Natural killer cell (primary cell): Measurements from ENCODE around the gene STK33. TPM values are rescaled to one million over a fixed set of nuclear protein-coding genes. Genes with fewer than 3 reads are reported as not detected.

Experiments used
- ATAC-seq, 3 donors: fragments of 150-1000 bp in 2 of 3; fragments of 200-7000 bp in 1 of 3; cut with Tn5 transposase; 1 replicate in 1 of 3; 2 replicates in 2 of 3; pipeline ENCODE4 v1.10.0; 2021; ENCODE audit warnings: mild to moderate bottlenecking in 2 of 3, moderate library complexity in 2 of 3
- DNase-seq, 2 donors: peaks; one replicate each; pipeline versions ENCODE4 v3.0.0 to v3.0.0-alpha.2; 2013 to 2021; ENCODE audit warnings: mixed read lengths in 1 of 2
- H3K27ac ChIP-seq: one replicate; pipeline ENCODE4 v1.5.1; 2013; ENCODE audit warnings: mild to moderate bottlenecking, low read length
- H3K27me3 ChIP-seq: one replicate; pipeline ENCODE4 v1.6.1; 2013; ENCODE audit warnings: low read length; ENCODE audit not compliant: control insufficient read depth, insufficient read depth
- H3K36me3 ChIP-seq: one replicate; pipeline ENCODE4 v1.6.1; 2013; ENCODE audit warnings: low read length; ENCODE audit not compliant: control insufficient read depth, insufficient read depth
- H3K4me1 ChIP-seq: one replicate; pipeline ENCODE4 v1.6.1; 2013; ENCODE audit warnings: low read length; ENCODE audit not compliant: control insufficient read depth, insufficient read depth
- H3K4me3 ChIP-seq: one replicate; pipeline ENCODE4 v1.5.1; 2013; ENCODE audit warnings: low read length
- H3K9me3 ChIP-seq: one replicate; pipeline ENCODE4 v1.6.1; 2013; ENCODE audit warnings: low read length; ENCODE audit not compliant: control insufficient read depth, insufficient read depth
- H3K27ac Mint-ChIP-seq, 2 donors: one replicate each; pipeline ENCODE4 v1.8.0; 2022; ENCODE audit warnings: mild to moderate bottlenecking in 2 of 2, mixed read lengths in 2 of 2, moderate library complexity in 1 of 2
- H3K27me3 Mint-ChIP-seq, 2 donors: one replicate each; pipeline ENCODE4 v1.8.0; 2022; ENCODE audit warnings: low read depth in 2 of 2, mixed read lengths in 2 of 2
- H3K36me3 Mint-ChIP-seq: one replicate; pipeline ENCODE4 v1.8.0; 2022; ENCODE audit warnings: mixed read lengths
- H3K4me1 Mint-ChIP-seq, 2 donors: one replicate each; pipeline ENCODE4 v1.8.0; 2022; ENCODE audit warnings: mixed read lengths in 2 of 2
- H3K4me3 Mint-ChIP-seq: one replicate; pipeline ENCODE4 v1.8.0; 2022; ENCODE audit warnings: mild to moderate bottlenecking, moderate library complexity, mixed read lengths
- H3K9me3 Mint-ChIP-seq, 2 donors: one replicate each; pipeline ENCODE4 v1.8.0; 2022; ENCODE audit warnings: mixed read lengths in 2 of 2
- CTCF ChIP-seq: fragments of 200-600 bp; IDR thresholded peaks from one replicate; pipeline ENCODE4 v1.8.0; 2022; ENCODE audit warnings: antibody characterized with exemption
- WGBS: methylation state at CpG from one replicate; pipeline ENCODE4 v1.1.7; 2013; ENCODE audit warnings: missing lambda C conversion rate; ENCODE audit not compliant: insufficient coverage; 5-methylcytosine and 5-hydroxymethylcytosine counted together
- intact Hi-C: fragments of 100-400 bp; cut with micrococcal nuclease; formaldehyde crosslinking; loops from one replicate; pipeline ENCODE4 v1.14.2; 2022
- total RNA-seq, 4 donors: library from RNA; stranded (reverse); fragments of 120-200 nt in 1 of 4; gene quantifications; one replicate each; pipeline versions ENCODE4 v1.2.3 to v1.2.4, GENCODE V29; 2013 to 2022

STK33 gene
- total RNA-seq, 3 donors from 2014 or later (not counting 1 experiment from before 2014, with no cell fraction given) = 0.24 TPM; not detected in 2

GRCh38 chr11:8362899-8363298 lies 231.1 kb downstream of the STK33 start:
- WGBS = 91% methylated on average over 8 of the region's 8 CpGs
- no peaks in the 10 kb centered on the region for H3K9me3 Mint-ChIP-seq
- DNase-seq (no peak), ATAC-seq (no peak)
- Histone ChIP-seq H3K27ac (no peak overlapping the region), H3K27me3 (no peaks in the 10 kb centered on the region), H3K9me3 (no peaks in the 10 kb centered on the region), H3K4me1 (peaks cover 2% of the 10 kb centered on the region), H3K4me3 (no peak overlapping the region), H3K36me3 (no peaks in the 10 kb centered on the region)
- H3K27ac Mint-ChIP-seq = no peak overlapping the region
- intact Hi-C loops = no loop called here
- H3K4me3 Mint-ChIP-seq = no peak overlapping the region
- no peaks in the 10 kb centered on the region for H3K36me3 Mint-ChIP-seq
- TF ChIP-seq CTCF = no peak
- peaks cover 0 to 7% of the 10 kb centered on the region in 2 donors for H3K27me3 Mint-ChIP-seq
- H3K4me1 Mint-ChIP-seq = no peaks in the 10 kb centered on the region

GRCh38 chr11:8362491-8362890 lies 231.5 kb downstream of the STK33 start:
- Mint-ChIP-seq H3K4me3 (no peak overlapping the region), H3K27ac (no peak overlapping the region), H3K27me3 (peaks cover 0 to 7% of the 10 kb centered on the region in 2 donors), H3K4me1 (no peaks in the 10 kb centered on the region), H3K36me3 (no peaks in the 10 kb centered on the region), H3K9me3 (no peaks in the 10 kb centered on the region)
- H3K4me3 ChIP-seq = no peak overlapping the region
- intact Hi-C loops = no loop called here
- no peak overlapping the region for H3K27ac ChIP-seq
- WGBS = 79% methylated on average over 4 of the region's 4 CpGs
- peaks cover 2% of the 10 kb centered on the region for H3K4me1 ChIP-seq
- H3K9me3 ChIP-seq = no peaks in the 10 kb centered on the region
- no peak for TF ChIP-seq CTCF
- no peaks in the 10 kb centered on the region for H3K27me3 ChIP-seq
- ATAC-seq = no peak
- DNase-seq = no peak
- no peaks in the 10 kb centered on the region for H3K36me3 ChIP-seq

GRCh38 chr11:8361664-8362210 lies 232.3 kb downstream of the STK33 start:
- Mint-ChIP-seq H3K36me3 (no peaks in the 10 kb centered on the region), H3K27ac (no peak overlapping the region), H3K27me3 (peaks cover 0 to 7% of the 10 kb centered on the region in 2 donors), H3K4me3 (no peak overlapping the region), H3K9me3 (no peaks in the 10 kb centered on the region), H3K4me1 (no peaks in the 10 kb centered on the region)
- ATAC-seq = no peak
- no peaks in the 10 kb centered on the region for H3K27me3 ChIP-seq
- no peaks in the 10 kb centered on the region for H3K36me3 ChIP-seq
- WGBS = 94% methylated on average over 12 of the region's 12 CpGs
- intact Hi-C loops = no loop called here
- no peak overlapping the region for H3K27ac ChIP-seq
- no peak for DNase-seq
- no peaks in the 10 kb centered on the region for H3K9me3 ChIP-seq
- TF ChIP-seq CTCF = no peak
- peaks cover 2% of the 10 kb centered on the region for H3K4me1 ChIP-seq
- H3K4me3 ChIP-seq = no peak overlapping the region

- Histone ChIP-seq H3K27me3 (no peaks in the 10 kb centered on the region), H3K9me3 (no peaks in the 10 kb centered on the region), H3K4me3 (no peak overlapping the region), H3K4me1 (peaks cover 2% of the 10 kb centered on the region), H3K27ac (no peak overlapping the region), H3K36me3 (no peaks in the 10 kb centered on the region)
- Mint-ChIP-seq H3K27ac (no peak overlapping the region), H3K9me3 (no peaks in the 10 kb centered on the region), H3K36me3 (no peaks in the 10 kb centered on the region), H3K4me3 (no peak overlapping the region), H3K4me1 (no peaks in the 10 kb centered on the region), H3K27me3 (peaks cover 0 to 7% of the 10 kb centered on the region in 2 donors)
- 85% methylated on average over 7 of the region's 7 CpGs for WGBS
- DNase-seq (no peak), ATAC-seq (no peak)
- intact Hi-C loops = no loop called here
- TF ChIP-seq CTCF = no peak
Measured at GRCh38 chr11:8361206-8361605, 232.8 kb downstream of the STK33 start.
